Amygdala (tissue), 56 donors: ENCODE measurements around the gene SOX12.

ENCODE experiments used
- DNase-seq, 56 donors: peaks; one replicate each; lab custom pipeline; 2025; lab: John Stamatoyannopoulos, UW

The SOX12 gene

GRCh38 chr20:300345-300990 is 24.9 kb upstream of the SOX12 start:
- DNase-seq, result no peak

- DNase-seq, result no peak
Observed at GRCh38 chr20:301886-302848, 23.2 kb upstream of the SOX12 start.

- no peak for DNase-seq
Observed at GRCh38 chr20:305745-306144, 19.6 kb upstream of the SOX12 start.

GRCh38 chr20:308427-309038 is 16.8 kb upstream of the SOX12 start:
- no peak for DNase-seq

- peak in 1 of 56 donors; percentile 57 for DNase-seq
Observed at GRCh38 chr20:309306-309840, 16.0 kb upstream of the SOX12 start.

- DNase-seq, result peak in 55 of 56 donors; percentile 80 to 100 (median 99)
Observed at GRCh38 chr20:309841-310644, 15.3 kb upstream of the SOX12 start.

GRCh38 chr20:310645-311044 is 14.7 kb upstream of the SOX12 start:
- DNase-seq, result no peak

- no peak for DNase-seq
Observed at GRCh38 chr20:311609-312008, 13.7 kb upstream of the SOX12 start.

- no peak for DNase-seq
Observed at GRCh38 chr20:312067-312466, 13.3 kb upstream of the SOX12 start.

GRCh38 chr20:312866-313265 is 12.5 kb upstream of the SOX12 start:
- DNase-seq, result no peak

GRCh38 chr20:313402-313801 is 11.9 kb upstream of the SOX12 start:
- no peak for DNase-seq

GRCh38 chr20:313948-314347 is 11.4 kb upstream of the SOX12 start:
- no peak for DNase-seq

- DNase-seq, result no peak
Observed at GRCh38 chr20:316316-317068, 8.9 kb upstream of the SOX12 start.

GRCh38 chr20:324177-325044 is 941 bp upstream of the SOX12 start:
- peak in 52 of 56 donors; percentile 33 to 86 (median 69) for DNase-seq

- peak in 49 of 56 donors; percentile 16 to 75 (median 55) for DNase-seq
Observed at GRCh38 chr20:325889-326644, 715 bp downstream of the SOX12 start.

GRCh38 chr20:326645-327185 is 1.4 kb downstream of the SOX12 start:
- DNase-seq, result peak in 9 of 56 donors; percentile 45 to 96 (median 63)
